Pancreas (tissue), 10 donors: ENCODE data around the gene ASNS. TPM values are rescaled to one million over a fixed set of nuclear protein-coding genes. Genes with fewer than 3 reads are reported as not detected.

ENCODE experiments used
- ATAC-seq, 4 donors: fragments of 200-7000 bp; cut with Tn5 transposase; one replicate each; pipeline versions ENCODE4 v1.8.0 to v1.9.1; 2020; ENCODE audit warnings: mild to moderate bottlenecking in 4 of 4, moderate library complexity in 4 of 4
- DNase-seq, 6 donors: peaks; one replicate each; pipeline ENCODE4 v3.0.0-alpha.2; 2020
- FAIRE-seq: peaks from 2 replicates; lab custom pipeline; 2012; peaks lifted over from hg19 to GRCh38; lab: Jason Lieb, UNC
- H3K27ac ChIP-seq, 4 donors: fragments of 200-600 bp; sonication (generic); 1 replicate in 3 of 4; 2 replicates in 1 of 4; pipeline versions ENCODE4 v1.5.0 to v1.8.0; 2020
- H3K27me3 ChIP-seq, 4 donors: fragments of 200-600 bp; one replicate each; pipeline ENCODE4 v1.8.0; 2021
- H3K36me3 ChIP-seq, 3 donors: fragments of 200-600 bp; sonication (generic) in 1 of 3; one replicate each; pipeline versions ENCODE4 v1.5.0 to v1.8.0; 2020 to 2021
- H3K4me1 ChIP-seq, 3 donors: fragments of 200-600 bp; one replicate each; pipeline ENCODE4 v1.8.0; 2021
- H3K4me3 ChIP-seq, 4 donors: fragments of 200-600 bp; sonication (generic) in 2 of 4; one replicate each; pipeline versions ENCODE4 v1.5.0 to v1.8.0; 2020 to 2021
- H3K9me3 ChIP-seq, 4 donors: fragments of 200-600 bp; one replicate each; pipeline ENCODE4 v1.8.0; 2021
- WGBS, 2 donors: extraction: QIAGEN DNeasy Blood & Tissue Kit; methylation state at CpG; one replicate each; pipeline ENCODE4 v1.1.7; 2013; 5-methylcytosine and 5-hydroxymethylcytosine counted together
- intact Hi-C, 3 donors: fragments of 100-400 bp; cut with DNase I; formaldehyde crosslinking; loops; one replicate each; pipeline versions ENCODE4 v1.11.1 to v1.14.2; 2022
- polyA plus RNA-seq, 2 donors: library from polyadenylated mRNA; stranded (reverse); fragments of 200-250 nt; gene quantifications; one replicate each; pipeline ENCODE4 v1.2.3, GENCODE V29; 2013
- total RNA-seq, 6 donors: library from RNA; stranded (reverse); fragmentation: NEBNext Ultra II Directional in 4 of 6; extraction: Animal tissue kit (Norgen Biotek cat#: 25700) in 4 of 6; gene quantifications; one replicate each; pipeline versions ENCODE4 v1.2.1 to v1.2.4, GENCODE V29; 2021 to 2023
- TF ChIP-seq, protein P1 (sequence below), 4 donors: fragments of 200-600 bp; sonication (generic) in 3 of 4; IDR thresholded peaks; one replicate each; pipeline versions ENCODE4 v1.5.0 to v1.8.0; 2021; ENCODE audit warnings: antibody characterized with exemption in 4 of 4
- donor health status: healthy with polysubstance abuse.
- donor health status: DM: no; HTN: no; CAD: no; lungs with moderate emphysema.
- donor health status: DM: no; HTN: no; CAD: no.
- donor health status: control.
- donor health status: control.
- donor health status: Bipolar disorder and iron deficiency.
- donor health status: DM: yes; HTN: yes; CAD: no.
- donor health status: DM: no; HTN: no; CAD: no.
- donor health status: DM: no; HTN: no; CAD: no.
- donor health status: DM: yes; HTN: yes; CAD: no.

ASNS gene
- total and polyA plus RNA-seq, 8 donors, result 10.3 to 232 (median 24.7) TPM

DNA sequence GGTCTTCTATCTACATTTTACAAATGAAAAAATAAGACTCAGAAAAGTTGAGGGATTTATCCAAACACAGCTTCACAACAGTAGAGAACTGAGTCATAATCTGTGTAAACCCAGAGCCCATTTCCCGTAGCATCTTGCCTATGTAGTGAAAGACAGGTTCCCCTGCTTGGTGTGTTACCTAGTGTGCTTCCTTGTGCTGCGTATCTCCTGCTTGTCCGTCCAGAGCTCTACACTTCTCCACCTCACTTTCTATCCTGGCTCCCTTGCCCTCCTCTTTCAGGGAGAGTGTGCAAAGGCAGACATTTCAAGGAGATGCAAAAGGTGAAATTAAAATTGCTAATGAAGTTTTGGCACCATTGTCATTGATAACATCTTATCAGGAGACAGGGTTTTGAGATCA, 1.4 kb upstream of the ASNS start:
- ATAC-seq (no peak), DNase-seq (no peak), FAIRE-seq (no peak)
- Histone ChIP-seq H3K9me3 (no peaks in the 10 kb centered on the region), H3K4me1 (no peaks in the 10 kb centered on the region), H3K27ac (no peak overlapping the region), H3K4me3 (no peak overlapping the region), H3K36me3 (no peaks in the 10 kb centered on the region), H3K27me3 (no peaks in the 10 kb centered on the region)
- WGBS, 2 donors, result 79 to 87% methylated on average over 3 of the region's 3 CpGs
- TF ChIP-seq, protein P1, sequence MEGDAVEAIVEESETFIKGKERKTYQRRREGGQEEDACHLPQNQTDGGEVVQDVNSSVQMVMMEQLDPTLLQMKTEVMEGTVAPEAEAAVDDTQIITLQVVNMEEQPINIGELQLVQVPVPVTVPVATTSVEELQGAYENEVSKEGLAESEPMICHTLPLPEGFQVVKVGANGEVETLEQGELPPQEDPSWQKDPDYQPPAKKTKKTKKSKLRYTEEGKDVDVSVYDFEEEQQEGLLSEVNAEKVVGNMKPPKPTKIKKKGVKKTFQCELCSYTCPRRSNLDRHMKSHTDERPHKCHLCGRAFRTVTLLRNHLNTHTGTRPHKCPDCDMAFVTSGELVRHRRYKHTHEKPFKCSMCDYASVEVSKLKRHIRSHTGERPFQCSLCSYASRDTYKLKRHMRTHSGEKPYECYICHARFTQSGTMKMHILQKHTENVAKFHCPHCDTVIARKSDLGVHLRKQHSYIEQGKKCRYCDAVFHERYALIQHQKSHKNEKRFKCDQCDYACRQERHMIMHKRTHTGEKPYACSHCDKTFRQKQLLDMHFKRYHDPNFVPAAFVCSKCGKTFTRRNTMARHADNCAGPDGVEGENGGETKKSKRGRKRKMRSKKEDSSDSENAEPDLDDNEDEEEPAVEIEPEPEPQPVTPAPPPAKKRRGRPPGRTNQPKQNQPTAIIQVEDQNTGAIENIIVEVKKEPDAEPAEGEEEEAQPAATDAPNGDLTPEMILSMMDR (IDR thresholded peaks at IDR 0.05), result no peak
- intact Hi-C loops, result no loop called here

DNA sequence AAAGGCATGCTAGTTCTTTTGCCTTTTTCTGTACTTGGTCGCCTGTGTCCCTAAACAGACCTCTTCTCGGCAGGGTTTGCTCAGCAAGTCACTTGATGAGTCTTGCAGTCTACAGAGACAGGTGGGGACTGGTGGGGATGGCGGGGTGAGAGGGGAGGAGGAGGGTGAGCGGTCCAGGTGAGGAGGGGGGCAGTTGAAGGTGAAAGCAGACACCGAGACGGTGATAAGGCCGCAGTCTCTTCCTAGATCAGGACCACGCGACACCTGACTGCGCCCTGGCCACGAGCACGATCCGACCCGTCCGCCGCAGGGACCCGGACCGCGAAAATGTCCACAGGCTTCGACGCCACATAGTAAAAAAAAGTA, 566 bp downstream of the ASNS start:
- intact Hi-C loops, result no loop called here
- H3K9me3 ChIP-seq, result no peaks in the 10 kb centered on the region
- H3K36me3 ChIP-seq, result no peaks in the 10 kb centered on the region
- ATAC-seq (peak; percentile 14 to 45 (median 40)), FAIRE-seq (no peak), DNase-seq (peak in 1 of 6 donors; percentile 12)
- WGBS, 2 donors, result 3 to 4% methylated on average over 20 to 21 of the region's 21 CpGs
- H3K4me1 ChIP-seq, result no peaks in the 10 kb centered on the region
- H3K27me3 ChIP-seq, result no peaks in the 10 kb centered on the region
- peak overlapping the region; percentile 69 to 77 (median 71) for H3K4me3 ChIP-seq
- TF ChIP-seq, protein P1 (IDR thresholded peaks at IDR 0.05), result no peak
- peak overlapping the region; percentile 54 to 77 (median 68) for H3K27ac ChIP-seq

DNA sequence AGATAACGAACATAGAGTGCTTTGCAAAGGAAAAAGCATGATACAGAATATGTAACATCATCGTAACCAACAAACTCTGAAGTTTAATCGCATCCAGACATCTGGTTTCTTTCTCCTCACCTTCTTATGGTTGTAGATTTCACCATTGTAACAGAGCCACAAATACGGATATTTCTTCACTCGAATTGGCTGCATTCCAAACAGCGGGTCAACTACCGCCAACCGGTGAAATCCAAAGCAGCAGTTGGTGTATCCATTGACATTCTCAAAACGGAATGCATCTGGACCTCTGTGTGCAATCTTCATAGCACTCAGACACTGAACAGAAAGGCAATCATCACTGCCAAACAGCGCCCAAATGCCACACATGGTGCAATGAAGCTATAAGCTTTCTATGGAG, 3.4 kb downstream of the ASNS start:
- FAIRE-seq, result no peak
- no peaks in the 10 kb centered on the region for H3K27me3 ChIP-seq
- peaks cover 4 to 10% (median 4%) of the 10 kb centered on the region in 3 donors for H3K4me1 ChIP-seq
- WGBS, 2 donors, result 64 to 73% methylated on average over 10 of the region's 10 CpGs
- ATAC-seq, result no peak
- intact Hi-C loops, result no loop called here
- TF ChIP-seq, protein P1 (IDR thresholded peaks at IDR 0.05), result no peak
- H3K36me3 ChIP-seq, result no peaks in the 10 kb centered on the region
- H3K27ac ChIP-seq, result no peak overlapping the region
- DNase-seq, result no peak
- H3K4me3 ChIP-seq, result no peak overlapping the region
- no peaks in the 10 kb centered on the region for H3K9me3 ChIP-seq

DNA sequence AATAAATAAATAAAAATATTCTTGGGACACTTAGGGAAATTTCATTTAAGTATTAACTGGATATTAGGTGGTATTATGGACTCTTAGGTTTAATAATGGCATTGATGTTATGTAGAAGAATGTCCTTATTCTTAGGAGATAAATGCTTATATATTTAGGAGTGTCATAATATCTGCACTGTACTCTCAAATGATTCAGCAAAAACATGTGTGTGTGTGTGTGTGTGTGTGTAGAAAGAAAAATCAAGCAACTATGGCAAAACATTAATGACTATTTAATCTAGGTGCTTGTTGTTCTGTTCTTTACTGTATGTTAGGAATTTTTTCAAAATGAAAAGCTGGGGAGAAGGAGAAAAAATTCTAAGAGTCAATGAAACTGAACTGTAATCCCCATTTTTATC, 3.9 kb downstream of the ASNS start:
- no peaks in the 10 kb centered on the region for H3K9me3 ChIP-seq
- H3K4me3 ChIP-seq, result no peak overlapping the region
- no peak overlapping the region for H3K27ac ChIP-seq
- TF ChIP-seq, protein P1 (IDR thresholded peaks at IDR 0.05), result no peak
- no peak for DNase-seq
- H3K4me1 ChIP-seq, result peaks cover 4 to 10% (median 4%) of the 10 kb centered on the region in 3 donors
- intact Hi-C loops, result no loop called here
- FAIRE-seq, result no peak
- H3K27me3 ChIP-seq, result no peaks in the 10 kb centered on the region
- no peak for ATAC-seq
- no peaks in the 10 kb centered on the region for H3K36me3 ChIP-seq

DNA sequence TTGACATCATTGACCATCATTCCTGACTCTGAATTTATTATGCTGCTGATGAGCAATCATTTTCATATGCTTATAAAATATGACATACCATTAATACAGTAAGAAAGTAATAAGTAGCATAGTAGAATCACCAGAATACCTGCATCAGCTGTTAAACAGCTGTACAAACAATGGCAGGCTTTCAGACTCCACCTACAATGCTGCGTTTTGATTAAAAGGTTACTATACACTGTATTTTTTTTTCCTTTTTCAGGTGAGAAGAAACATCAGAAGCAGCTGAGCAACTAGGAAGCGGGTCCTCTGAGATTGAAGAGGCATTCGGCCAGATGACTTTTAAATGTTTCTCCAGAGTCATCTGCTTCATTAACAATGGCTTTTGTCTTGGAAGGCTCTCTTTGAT, 7.1 kb downstream of the ASNS start:
- WGBS, 2 donors, result 37 to 42% methylated on average over 3 of the region's 3 CpGs
- no peak overlapping the region for H3K4me3 ChIP-seq
- no peak overlapping the region for H3K27ac ChIP-seq

More for the DNA sequence above, 7.1 kb downstream of the ASNS start:
- no peaks in the 10 kb centered on the region for H3K36me3 ChIP-seq
- FAIRE-seq (no peak), ATAC-seq (peak in 2 of 4 donors; percentile 36 to 55), DNase-seq (peak in 1 of 6 donors; percentile 33)
- no peaks in the 10 kb centered on the region for H3K9me3 ChIP-seq
- H3K4me1 ChIP-seq, result peaks cover 4 to 10% (median 4%) of the 10 kb centered on the region in 3 donors
- H3K27me3 ChIP-seq, result no peaks in the 10 kb centered on the region
- TF ChIP-seq, protein P1 (IDR thresholded peaks at IDR 0.05), result no peak
- intact Hi-C loops, result no loop called here
